ENCODE data around the gene RPRML.

The RPRML gene

DNA sequence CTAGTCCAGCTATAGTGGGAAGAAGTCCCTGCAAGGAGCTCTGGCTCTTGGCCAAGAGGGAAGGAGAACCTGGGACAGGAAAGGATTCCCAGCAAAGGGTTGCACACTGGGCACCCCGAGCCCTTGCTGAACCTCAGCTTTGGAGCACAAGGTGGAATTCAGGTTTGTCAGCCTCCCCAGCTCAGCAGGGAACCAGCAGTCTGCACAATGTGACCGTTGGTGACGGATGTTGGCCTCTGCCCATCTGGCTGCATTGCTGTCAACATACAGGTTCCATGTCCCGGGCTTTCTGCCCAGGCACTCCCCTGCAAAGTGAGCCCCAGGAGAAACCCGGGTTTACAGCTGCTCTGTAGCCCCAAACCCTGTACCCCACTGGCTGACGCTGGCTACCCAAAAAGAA is 6.7 kb downstream of the RPRML start:
- Mint-ChIP-seq H3K36me3 (ENCODE audit: low read depth) (no peaks in the 10 kb centered on the region), H3K9me3 (peaks cover 7% of the 10 kb centered on the region), H3K27me3 (ENCODE audit: low read depth, poor library complexity) (peaks cover 90% of the 10 kb centered on the region), H3K27ac (no peak overlapping the region), H3K4me3 (no peak overlapping the region), H3K4me1 (peaks cover 3% of the 10 kb centered on the region)
- no peak for DNase-seq
- TF ChIP-seq, protein P1, sequence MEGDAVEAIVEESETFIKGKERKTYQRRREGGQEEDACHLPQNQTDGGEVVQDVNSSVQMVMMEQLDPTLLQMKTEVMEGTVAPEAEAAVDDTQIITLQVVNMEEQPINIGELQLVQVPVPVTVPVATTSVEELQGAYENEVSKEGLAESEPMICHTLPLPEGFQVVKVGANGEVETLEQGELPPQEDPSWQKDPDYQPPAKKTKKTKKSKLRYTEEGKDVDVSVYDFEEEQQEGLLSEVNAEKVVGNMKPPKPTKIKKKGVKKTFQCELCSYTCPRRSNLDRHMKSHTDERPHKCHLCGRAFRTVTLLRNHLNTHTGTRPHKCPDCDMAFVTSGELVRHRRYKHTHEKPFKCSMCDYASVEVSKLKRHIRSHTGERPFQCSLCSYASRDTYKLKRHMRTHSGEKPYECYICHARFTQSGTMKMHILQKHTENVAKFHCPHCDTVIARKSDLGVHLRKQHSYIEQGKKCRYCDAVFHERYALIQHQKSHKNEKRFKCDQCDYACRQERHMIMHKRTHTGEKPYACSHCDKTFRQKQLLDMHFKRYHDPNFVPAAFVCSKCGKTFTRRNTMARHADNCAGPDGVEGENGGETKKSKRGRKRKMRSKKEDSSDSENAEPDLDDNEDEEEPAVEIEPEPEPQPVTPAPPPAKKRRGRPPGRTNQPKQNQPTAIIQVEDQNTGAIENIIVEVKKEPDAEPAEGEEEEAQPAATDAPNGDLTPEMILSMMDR (IDR thresholded peaks at IDR 0.05) = no peak

DNA sequence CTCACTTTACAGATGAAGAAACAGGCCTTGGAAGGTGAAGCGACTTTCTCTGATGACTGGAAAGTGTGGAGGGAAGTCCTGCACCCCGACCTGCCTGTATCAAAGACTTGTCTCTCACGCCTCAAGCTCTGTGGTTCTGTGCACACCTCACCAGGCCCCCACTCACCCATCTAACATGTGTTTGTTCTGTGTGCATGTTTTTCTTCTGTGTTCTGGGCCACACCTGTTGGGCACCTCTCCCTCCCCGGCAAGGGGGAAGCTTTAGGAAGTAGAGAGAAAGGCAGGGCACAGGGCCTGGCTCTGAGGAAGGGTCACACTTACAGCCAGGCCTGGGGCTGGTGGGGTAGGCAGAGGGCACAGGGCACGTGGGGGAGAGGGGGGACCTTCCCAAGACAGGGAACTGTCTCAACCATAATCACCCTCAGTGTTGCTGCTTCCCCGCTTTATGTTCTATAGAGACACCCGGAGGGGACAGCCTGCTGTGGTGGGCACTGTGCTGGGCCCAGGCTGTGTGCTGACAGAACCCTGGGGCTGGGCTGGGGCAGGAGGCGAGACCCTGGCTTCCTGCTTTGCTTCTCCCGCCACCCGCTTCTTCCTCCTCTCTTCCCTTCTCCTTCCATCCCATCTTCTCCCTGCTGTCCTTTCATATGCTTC is 7.3 kb downstream of the RPRML start:
- DNase-seq = no peak
- H3K4me1 Mint-ChIP-seq = no peaks in the 10 kb centered on the region
- no peaks in the 10 kb centered on the region for H3K36me3 Mint-ChIP-seq (ENCODE audit: low read depth)
- H3K27me3 Mint-ChIP-seq (ENCODE audit: low read depth, poor library complexity) = peaks cover 90% of the 10 kb centered on the region
- H3K9me3 Mint-ChIP-seq = peaks cover 7% of the 10 kb centered on the region
- no peak overlapping the region for H3K4me3 Mint-ChIP-seq
- TF ChIP-seq, protein P1 (IDR thresholded peaks at IDR 0.05) = no peak
- H3K27ac Mint-ChIP-seq = no peak overlapping the region

DNA sequence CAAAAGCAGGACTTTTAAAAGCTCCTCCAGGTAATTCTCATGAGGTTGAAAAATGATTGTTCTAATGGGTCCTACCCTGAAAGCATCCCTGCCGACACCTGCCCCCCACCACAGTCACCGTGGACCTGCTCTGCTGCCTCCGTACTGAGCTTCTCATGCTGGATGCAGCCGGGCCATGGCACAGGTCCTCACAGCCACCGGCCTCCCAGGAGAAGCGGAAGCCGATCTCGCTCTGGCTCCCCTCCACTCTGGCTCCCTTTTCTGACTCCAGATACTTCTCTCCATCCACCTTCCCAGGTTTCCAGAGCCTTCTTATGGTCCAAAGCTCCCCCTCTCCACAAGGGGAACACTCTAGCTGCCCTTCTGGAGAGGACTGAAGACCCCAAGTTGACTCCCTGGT is 10.2 kb downstream of the RPRML start:
- TF ChIP-seq, protein P1 (IDR thresholded peaks at IDR 0.05) = no peak
- Mint-ChIP-seq H3K36me3 (ENCODE audit: low read depth) (no peaks in the 10 kb centered on the region), H3K4me1 (no peaks in the 10 kb centered on the region), H3K27ac (no peak overlapping the region), H3K27me3 (ENCODE audit: low read depth, poor library complexity) (peaks cover 91% of the 10 kb centered on the region), H3K9me3 (no peaks in the 10 kb centered on the region), H3K4me3 (no peak overlapping the region)
- no peak for DNase-seq

DNA sequence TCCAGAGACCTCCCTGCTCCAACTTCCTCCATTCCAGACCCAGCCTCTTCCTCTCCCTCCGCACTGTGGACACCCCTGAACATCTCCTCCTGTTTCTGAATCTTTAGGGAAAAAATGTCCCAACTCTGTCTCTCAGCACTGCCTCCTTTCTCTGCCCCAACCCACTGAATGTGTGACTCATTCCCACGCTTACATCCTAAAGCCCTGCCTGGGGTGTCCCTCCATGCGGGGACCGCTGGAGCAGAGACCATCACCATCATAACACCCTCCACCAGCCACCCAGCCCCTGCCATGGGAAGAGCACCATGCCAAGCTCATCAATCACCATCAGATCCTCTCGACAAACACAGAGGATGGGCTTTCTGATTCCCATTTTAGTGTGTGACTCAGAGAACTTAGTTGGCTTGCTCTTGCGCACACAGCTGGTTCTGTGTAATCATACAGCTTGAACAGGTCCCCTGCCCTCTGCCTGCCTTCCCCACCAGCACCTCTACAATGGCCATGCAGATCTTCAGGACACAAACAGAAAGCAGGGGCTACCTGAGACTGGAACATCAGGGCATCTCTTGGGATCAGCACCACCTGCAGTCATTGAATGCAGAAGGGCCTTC is 10.7 kb downstream of the RPRML start:
- DNase-seq = no peak
- Mint-ChIP-seq H3K4me1 (no peaks in the 10 kb centered on the region), H3K36me3 (ENCODE audit: low read depth) (no peaks in the 10 kb centered on the region), H3K4me3 (no peak overlapping the region), H3K27ac (no peak overlapping the region), H3K9me3 (no peaks in the 10 kb centered on the region), H3K27me3 (ENCODE audit: low read depth, poor library complexity) (peaks cover 87% of the 10 kb centered on the region)
- TF ChIP-seq, protein P1 (IDR thresholded peaks at IDR 0.05) = no peak

DNA sequence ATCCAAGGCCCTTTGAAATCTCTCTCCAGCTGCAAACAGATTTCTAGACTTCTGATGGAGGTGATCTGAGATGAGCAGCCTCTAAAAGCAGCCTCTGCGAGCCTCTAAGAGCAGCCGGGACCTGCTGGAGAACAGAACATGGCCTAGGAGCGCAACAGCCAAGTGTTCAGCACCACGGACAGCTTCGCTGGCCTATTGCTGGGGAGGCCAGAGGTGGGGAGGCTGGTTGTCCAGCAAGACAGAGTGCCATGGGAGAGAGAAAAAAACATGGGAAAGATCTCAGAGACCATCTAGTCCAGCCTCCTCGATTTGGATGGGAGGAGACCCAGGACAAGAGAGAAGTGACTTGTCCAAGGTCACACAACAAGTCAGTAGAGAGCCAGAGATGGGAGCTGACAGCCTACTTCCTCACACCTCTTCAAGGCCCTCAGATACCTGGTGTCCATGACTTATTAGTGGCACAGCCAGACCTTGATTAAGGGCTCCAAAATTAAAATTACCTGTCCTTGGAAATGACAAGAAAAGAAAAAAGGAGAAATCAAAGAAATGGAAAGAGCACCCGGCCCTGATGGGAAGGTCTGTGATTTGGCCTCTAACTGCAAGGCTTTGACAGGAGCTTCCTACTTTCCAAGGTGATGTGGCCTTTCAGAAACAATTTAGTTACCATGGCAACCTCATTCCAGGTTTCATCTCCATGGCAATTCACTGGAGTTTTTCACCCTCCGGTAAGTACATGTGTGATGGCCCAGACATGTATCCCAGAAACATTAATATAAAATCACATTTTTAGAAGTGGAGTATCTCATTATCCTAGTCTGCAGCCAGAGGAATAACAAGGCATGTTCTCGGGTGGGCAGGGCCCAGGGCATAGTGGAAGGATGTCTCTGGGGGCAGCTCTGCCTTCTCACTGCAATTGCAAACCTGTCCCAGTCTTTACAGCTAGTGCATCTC is 14.5 kb downstream of the RPRML start:
- no peak overlapping the region for H3K27ac Mint-ChIP-seq
- TF ChIP-seq, protein P1 (IDR thresholded peaks at IDR 0.05) = no peak
- no peaks in the 10 kb centered on the region for H3K36me3 Mint-ChIP-seq (ENCODE audit: low read depth)
- H3K4me1 Mint-ChIP-seq = no peaks in the 10 kb centered on the region
- DNase-seq = peak; percentile 71
- H3K9me3 Mint-ChIP-seq = peaks cover 11% of the 10 kb centered on the region
- no peak overlapping the region for H3K4me3 Mint-ChIP-seq
- H3K27me3 Mint-ChIP-seq (ENCODE audit: low read depth, poor library complexity) = peaks cover 90% of the 10 kb centered on the region
